ENCODE results near the gene CXorf38. TPM values are rescaled to one million over a fixed set of nuclear protein-coding genes. Genes with fewer than 3 reads are reported as not detected.

The CXorf38 gene
- total RNA-seq, 1 experiment from 2014 or later = 23.3 TPM

Other genes with a start within 250 kb of the CXorf38 start
- gene ATP6AP2, start 66.6 kb downstream of the CXorf38 start, total RNA-seq (2014; rRNA removed; shearing (Covaris generic)) = 161 and 166 TPM in 2 replicates
- gene MPC1L, start 24.1 kb downstream of the CXorf38 start, total RNA-seq (2014; rRNA removed; shearing (Covaris generic)) = not detected in 2 replicates
- gene MED14, start 88.0 kb upstream of the CXorf38 start, total RNA-seq (2014; rRNA removed; shearing (Covaris generic)) = 30.5 and 37.4 TPM in 2 replicates

All from NCI-H460 (cell line).